Ecto neural progenitor cell (in vitro differentiated cells): Measurements from ENCODE around the gene SDK1.
"Not testable (repeated sequence)": the region's sequence is repeated elsewhere in the genome, so short reads cannot be mapped to it uniquely, and the experiment has no call there.

Experiments
- DNase-seq: peaks from one replicate; pipeline ENCODE4 v3.0.0-alpha.2; 2018; ENCODE audit warnings: low spot score

The SDK1 gene

DNA sequence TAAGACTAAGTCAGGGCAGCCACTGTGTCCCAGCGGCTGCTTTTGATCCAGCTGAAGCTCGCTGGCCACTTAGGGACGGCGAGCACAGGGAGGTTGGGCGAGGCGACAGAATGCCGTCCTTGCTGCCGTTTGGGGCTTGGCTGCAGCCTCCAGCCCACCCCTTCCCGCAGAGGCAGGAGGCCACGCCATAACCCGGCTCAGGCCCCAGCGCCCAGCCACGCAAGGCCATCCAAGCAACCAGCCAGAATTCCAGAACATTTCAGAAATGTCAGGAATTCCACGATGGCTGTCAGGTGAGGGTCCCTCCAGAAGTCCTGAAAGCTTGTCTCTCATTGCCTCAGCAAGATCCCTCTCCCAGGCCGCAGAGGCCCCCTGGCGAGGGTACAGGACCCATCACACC, 901.9 kb downstream of the SDK1 start:
- DNase-seq: no peak

DNA sequence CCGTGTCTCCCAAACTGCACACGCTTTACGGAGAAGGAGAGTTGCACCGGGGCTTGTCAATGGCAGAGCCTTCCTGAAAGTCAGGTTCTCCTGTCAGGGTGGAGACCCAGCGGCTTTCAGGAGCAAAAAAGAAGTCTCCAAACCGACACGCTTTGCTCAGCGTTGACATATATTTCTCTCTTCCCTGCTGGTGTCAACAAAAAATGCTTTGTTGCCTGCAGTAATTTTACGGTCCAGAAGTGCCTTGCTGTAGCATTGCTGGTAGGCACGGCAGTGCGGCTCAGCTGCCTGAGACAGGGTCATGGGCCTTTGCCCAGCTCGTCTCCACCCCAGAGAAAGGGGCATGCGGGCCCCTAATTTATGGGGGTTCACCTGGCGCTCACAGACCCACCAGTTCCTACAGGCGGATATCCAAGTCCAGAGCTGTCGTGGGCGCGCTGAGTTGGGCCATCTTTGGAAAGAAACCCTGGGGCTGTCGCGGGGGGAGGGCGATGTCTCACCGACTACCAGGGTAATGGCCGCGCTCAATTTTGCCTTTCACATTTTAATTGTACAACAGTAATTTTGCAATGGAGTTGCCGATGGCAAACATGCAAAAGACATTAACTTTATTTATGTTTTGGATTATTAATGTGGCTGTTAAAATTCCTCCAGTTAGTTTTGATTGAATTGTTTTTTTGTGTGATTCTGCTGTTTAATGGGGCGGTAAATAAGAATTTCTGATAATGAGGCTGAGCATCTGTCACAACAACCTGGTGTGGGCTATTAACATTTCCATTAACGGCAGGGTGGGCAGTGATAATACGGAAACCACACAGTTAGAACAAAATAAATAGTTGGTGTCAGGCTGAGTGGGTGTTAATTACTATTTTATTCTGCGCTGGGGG, 902.8 kb downstream of the SDK1 start:
- no peak for DNase-seq

DNA sequence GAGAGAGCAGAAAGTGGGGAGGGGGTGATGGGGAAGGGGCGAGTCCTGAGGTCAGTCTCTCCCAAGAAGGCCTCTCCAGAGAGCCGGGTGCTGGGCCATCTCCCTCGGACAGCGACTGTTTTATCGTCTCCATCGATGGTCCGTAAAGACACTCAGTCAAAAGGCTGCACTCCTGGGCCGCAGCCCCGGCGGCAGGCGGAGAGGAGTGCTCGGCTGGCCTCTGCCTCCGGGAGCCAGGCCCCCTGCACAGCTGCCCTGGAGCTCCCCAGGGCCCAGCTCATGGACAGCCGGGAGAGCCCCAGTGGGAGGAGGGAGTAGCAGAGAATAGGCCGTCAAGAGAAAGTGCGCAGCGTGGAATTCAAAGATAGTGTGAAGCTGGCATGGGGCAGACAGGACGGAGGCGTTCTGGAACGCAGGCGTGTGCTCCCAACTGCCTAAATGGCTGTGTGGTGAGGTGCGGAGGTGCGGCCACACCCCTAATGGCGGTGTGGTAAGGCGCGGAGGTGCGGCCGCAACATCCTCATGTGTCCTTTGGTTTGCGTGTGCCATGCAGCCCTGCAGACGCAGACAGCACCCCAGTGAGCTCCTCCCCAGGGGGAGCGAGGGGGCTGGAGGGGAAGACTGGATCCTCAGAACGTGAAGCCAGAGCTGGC, 903.6 kb downstream of the SDK1 start:
- DNase-seq: no peak

DNA sequence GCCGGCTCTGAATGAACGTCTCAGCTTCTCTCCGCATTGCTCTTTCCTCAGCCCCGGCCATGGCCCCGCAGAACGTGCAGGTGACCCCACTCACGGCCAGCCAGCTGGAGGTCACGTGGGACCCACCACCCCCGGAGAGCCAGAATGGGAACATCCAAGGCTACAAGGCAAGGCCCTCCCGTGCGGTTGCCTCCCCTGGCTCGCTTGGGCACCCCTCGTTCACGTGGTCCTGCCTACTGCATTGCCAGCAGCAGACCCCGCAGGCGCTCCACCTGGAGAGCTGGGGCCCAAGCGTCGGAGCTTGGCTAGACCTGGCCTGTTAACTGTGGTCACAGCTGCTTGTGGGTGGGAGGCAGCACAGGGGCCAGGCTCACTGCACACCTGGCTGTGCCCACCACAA, 904.8 kb downstream of the SDK1 start:
- DNase-seq: no peak

DNA sequence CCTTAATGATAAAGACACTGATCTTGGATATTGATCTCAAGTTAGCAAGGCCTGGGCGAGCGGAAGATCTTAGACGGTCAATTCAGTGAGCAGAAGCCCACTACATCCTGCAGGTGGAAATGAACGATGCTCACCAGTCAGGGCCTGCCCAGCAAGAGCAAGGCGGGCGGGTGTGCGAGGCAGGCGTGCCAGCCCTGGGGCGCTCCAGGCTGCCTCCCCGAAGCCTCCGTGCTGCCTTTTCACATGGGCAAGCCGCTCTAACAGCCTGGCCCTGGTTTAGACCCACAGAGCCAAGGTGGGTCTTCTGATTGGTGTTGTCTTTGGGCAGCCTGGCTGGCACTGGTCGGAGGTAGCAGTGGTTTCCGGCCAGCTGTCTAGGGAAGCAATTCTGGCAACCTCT, 906.0 kb downstream of the SDK1 start:
- DNase-seq: no peak

DNA sequence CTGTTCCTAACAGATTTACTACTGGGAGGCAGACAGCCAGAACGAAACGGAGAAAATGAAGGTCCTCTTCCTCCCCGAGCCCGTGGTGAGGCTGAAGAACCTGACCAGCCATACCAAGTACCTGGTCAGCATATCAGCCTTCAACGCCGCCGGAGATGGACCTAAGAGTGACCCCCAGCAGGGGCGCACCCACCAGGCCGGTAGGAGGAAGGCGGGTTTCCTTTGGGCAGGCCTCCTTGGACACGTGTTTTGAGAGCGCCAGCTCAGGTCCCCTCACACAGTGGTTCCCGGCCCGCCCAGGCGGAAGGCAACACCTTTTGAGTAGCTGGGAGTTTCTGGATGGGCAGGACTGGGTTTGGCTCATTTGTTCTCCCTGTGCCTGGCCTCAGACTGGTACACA, 907.0 kb downstream of the SDK1 start:
- DNase-seq: no peak

DNA sequence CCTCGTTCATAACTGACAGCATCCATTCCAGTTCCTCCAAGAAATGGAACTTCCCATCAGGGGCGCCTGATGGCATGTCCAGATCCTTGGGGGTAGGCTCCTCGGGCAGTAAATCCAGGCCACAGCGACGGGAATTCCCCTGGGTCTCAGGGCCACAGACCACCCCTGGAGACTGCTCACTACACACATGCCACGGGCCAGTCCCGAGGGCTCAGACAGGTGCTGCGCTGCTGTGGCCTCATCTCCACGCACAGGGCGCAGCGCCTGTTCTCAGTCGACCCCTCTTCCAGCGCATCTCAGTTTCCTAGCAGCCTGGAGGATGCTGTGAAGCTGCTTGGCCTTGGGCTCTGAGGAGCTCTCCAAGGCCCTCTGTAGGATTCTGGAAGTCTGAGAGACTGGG, 907.5 kb downstream of the SDK1 start:
- DNase-seq: no peak

DNA sequence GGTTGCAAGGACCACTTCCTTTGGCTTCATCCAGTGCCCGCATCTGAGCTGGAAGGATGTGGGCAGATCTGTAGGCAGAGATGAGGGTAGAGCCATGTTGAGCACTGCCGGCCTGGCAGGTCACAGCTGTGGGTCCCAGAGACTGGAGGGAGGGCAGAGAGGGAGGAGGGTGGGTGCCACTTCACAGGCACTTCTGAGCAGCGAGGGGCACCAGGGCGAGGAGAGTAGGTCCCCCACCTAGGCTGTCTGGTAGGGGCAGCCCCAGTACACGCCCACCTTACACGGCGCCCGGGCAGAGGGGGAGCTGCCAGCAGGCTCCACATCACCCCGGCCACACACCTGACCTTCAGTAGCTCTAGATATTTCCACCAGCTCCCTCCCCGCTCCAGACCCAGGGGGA, 908.1 kb downstream of the SDK1 start:
- DNase-seq: no peak

DNA sequence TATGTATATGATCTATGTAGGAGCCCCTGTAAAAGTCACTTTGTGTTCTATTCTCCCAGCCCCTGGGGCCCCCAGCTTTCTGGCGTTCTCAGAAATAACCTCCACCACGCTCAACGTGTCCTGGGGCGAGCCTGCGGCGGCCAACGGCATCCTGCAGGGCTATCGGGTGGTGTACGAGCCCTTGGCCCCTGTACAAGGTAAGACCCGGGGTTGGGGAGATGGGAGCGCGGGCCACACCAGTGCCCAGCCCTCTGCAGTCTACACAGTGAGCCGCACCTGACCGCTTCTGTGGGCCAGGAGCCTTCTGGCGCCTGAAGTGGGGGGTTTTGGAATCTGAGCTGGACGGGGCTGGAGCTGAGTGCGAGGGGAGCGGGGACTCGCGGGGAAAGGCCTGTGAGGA, 908.9 kb downstream of the SDK1 start:
- no peak for DNase-seq

DNA sequence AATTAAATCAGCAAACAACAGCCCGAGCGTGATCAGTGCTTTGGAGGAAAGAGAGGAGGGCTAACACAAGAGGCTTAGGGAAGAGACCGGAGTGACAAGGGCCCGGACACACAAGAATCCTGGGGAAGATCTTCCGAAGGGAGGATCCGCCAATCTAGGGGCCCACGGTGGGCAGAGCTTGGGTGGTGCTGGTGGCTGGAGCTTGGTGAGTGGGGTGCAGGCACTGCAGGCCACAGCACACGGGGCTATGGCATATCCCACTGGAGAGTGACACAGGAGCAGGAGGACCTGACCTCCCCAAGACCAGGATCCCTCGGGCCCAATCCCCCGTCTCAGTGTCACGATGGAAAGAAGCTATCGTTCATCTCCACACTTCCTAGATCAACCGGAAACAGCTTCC, 909.8 kb downstream of the SDK1 start:
- no peak for DNase-seq

DNA sequence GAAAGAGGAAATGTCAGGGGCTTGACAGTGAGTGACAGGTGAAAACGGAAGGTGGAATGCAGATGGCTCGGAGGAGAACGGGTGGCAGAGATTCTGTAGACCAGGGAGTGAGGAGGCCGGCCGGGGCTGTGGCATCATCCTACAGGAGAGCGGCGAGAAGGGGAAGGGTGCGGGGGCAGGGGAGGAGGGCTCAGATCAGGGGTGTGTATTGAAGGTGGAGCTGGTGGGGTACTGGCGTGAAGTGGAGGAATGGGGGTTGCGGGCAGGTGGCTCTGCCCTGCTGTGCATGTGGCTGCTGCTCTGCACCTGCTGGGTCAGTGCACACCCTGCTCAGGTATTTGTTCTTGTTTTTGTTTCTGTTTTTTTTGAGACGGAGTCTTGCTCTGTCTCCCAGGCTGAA, 910.2 kb downstream of the SDK1 start:
- DNase-seq: no peak

DNA sequence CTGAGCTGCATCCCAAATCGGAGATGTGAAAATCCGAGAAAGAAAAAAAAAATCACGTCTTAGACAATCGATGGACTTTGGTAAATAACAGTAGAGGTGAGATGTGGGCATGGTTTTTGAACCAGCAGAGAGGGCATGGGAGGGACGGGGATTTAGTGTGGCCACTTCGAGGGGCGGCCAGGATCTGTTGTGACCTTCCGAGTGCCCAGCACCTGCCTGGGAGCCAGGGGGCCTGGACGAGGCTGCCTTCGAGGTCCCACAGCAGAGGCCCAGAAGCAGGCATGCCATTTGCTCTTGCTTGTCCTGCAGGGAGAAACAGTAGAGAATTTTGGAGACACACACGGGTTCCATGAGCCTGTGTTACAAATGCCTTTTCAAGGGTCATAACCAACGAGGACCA, 911.3 kb downstream of the SDK1 start:
- no peak for DNase-seq

DNA sequence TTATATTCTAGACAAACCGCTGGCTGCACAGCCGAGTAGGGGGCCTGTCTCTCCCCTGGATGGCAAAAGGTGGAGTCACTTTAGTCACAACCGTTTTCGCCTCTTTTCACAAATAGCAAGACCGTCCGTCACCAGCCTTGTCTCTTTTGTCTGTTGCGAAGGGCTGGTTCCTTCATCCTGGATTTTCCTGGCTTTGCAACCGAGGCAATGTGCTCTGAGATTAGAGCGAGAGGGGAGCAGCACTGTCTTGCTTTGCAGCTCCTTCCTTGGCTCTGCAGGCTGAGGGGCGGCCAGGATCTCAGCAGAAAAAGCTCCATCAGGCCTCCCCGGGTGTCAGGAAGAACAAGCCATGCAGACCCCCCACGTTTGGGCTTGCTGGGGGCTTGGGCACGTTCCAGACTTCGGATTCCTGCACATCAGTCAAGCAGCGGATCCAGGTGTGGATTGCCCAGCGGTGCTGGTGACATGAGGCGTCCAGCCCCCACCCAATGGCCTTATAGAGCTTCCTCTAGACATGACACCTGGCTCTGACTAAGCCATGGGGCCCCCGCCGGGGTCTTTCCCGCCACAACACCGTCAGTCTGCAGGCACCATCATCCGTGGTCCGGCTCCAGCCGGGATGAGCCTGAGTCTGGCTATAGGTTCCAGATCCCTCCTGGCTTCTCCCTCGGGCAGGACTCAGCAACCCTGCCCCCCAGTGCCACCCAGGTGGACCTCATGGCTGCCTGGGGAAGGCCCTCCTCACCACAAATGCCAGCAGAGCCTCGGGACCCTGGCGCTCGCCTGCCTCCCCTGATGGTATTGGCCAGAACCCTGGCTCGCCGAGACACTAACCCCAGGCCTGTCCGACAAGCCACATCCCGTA, 913.5 kb downstream of the SDK1 start:
- no peak for DNase-seq

DNA sequence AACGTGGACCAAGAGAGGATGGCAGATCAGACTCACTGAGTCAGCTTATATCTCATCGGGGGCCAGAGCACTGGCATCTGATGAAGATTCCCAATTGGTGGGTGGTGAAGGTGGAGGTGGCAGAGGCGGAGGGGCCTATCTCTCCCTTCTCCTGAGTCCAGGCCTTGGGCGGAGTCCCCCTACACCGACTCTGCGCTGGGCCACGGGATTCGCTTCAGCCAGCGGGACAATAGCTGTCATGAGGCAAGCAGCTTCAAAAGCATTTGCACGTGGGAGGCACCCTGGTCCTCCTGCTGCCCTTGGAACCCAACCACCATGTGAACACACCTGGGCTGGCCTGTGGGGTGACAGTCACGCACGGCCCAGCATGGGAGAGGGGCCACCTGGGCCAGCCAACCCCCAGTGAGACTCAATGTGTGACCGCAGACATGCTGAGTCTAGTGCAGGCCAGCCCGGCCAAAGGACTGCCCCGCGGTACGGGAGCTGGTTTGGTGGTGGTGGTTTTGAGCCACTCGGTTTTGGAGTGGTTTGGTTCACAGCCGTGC, 914.2 kb downstream of the SDK1 start:
- DNase-seq: no peak

DNA sequence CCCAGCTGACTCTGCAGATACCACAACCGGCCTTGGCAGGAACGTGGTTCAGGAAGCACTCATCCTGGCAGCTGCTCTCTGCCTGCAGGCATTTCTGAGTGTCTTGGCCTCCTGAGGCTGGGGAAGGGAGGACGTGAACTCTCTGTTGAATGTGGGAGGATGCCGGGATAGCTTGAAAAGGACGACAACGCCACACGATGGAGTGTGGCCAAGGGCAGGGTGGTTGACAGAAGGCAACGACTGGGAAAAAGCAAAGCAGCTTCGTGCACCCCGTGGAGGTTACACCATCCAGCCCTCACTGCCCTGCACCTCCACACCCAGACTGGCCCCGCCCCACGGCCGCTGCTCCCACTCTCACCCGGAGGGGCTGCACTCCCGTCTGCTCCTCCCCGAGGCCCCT, 915.0 kb downstream of the SDK1 start:
- no peak for DNase-seq

DNA sequence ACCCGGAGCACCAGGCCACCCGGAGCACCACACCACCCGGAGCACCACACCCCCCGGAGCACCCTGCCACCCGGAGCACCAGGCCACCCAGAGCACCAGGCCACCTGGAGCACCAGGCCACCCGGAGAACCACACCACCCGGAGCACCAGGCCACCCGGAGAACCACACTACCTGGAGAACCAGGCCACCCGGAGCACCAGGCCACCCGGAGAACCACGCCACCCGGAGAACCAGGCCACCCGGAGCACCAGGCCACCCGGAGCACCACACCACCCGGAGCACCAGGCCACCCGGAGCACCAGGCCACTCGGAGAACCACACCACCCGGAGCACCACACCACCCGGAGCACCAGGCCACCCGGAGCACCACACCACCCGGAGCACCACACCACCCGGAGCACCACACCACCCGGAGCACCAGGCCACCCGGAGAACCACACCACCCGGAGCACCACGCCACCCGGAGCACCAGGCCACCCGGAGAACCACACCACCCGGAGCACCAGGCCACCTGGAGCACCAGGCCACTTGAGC, 916.1 kb downstream of the SDK1 start:
- DNase-seq: not testable (repeated sequence)

DNA sequence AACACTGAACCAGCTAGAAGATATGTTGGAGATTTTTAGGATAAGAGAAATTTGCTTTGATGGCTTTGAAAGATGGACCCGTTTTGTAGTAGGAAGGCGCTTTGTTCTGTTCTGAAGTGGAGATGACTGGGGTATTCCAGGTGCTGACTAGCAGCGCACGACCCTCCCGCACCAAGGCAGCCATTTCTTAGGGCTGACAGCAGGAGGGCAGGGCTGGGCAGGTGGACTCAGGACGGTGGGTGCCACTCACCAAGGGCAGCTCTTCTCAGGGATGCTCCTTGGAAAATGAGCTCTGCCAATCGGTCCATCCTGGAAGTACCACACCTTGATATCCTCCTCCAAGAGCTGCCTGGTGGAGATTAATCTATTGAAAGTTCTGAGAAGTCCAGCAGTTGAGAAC, 917.4 kb downstream of the SDK1 start:
- no peak for DNase-seq

DNA sequence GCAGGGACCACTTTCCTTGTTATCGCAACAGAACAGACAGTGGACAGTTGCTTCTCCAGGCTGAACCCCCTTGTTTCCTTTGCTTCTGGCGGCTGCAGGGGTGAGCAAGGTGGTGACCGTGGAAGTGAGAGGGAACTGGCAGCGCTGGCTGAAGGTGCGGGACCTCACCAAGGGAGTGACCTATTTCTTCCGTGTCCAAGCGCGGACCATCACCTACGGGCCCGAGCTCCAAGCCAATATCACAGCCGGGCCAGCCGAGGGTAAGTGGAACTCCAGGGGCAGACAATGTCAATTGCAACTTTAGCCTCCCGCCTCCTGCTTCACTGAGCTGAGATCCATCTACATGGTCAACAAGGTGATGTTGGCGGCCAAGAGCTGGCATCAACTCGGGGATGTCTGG, 919.0 kb downstream of the SDK1 start:
- no peak for DNase-seq

DNA sequence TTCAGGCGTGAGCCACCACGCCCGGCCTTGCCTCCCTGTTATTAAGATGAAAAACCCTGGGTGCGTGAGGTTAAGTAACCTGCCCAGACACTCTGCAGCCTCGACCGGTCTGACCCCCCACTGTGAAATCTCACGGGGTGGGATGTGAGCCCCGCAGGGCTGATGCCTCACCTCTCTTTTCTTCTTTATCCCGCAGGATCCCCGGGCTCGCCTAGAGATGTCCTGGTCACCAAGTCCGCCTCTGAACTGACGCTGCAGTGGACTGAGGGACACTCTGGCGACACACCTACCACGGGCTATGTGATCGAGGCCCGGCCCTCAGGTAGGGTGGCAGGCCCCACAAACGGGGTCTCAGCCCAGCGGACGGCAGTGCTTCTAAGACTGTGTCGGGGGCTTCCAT, 920.0 kb downstream of the SDK1 start:
- DNase-seq: no peak

DNA sequence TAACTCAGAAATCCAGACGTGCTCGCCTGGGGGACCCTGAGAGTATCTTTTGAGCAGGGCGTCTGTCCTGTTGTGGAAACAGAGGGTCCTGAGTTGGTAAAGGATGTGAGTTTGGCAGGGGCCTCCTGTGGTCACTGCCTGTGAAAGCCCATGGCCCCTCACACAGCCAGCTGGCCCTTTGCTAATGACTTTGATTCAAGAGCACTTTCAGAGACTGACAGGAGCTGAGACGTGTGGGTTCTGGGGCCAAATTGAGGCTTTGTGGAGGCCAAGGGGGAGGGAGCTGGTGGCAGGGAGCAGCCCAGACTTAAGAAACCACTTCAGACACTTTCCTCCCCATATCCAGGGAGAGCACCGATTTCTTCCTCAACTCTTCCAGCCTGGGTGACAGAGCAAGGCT, 921.6 kb downstream of the SDK1 start:
- DNase-seq: no peak

DNA sequence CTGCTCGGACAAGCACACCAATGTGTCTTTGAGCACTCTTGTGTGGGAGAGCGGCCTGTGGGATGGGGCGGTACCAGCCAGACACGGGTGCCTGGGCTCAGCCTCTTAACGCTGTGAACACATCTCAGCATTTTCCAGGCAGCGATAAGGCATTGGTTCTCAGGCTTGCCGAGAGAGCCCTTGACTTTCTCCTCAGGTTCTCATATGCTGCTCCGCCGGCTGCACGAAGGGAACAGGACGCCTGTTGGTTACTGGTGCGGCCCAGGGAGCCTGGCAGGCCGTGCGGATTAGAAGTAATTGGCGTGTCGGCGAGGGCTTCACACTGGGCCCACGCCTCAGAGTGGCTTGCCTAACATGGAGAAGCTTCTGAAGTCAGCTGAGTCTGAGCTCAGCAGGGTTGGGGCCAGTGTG, 924.3 kb downstream of the SDK1 start:
- DNase-seq: no peak

DNA sequence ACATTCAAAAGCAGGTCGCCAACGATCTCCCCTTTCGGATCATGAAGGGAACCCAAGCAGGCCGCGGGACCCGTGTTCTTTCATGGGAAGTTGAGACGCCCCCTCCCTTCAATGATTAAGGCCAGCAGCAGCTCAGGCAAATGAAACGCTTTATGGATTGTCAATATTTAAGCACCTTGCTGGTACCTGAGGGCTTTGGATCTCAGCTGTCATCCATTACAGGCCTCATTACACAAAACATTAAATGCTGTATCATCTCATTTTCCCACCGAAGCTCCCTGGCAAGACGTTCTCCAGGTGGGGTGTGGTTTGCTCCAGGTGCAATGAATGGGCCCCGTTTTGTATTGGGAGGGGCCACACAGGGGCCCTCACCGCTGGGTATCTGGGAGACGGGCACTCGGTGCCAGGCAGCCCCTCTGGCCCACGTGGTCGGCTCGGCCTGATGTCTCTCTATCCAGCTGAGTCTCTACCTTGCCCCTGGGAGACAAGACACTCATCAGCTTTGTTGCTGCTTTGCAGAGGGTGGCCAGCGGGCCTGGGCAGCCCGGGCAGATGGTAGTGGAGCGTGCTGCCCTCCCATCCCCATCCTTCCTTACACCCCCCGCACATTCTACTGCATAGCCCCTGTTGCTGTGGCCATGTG, 925.0 kb downstream of the SDK1 start:
- DNase-seq: no peak
